ENCODE results near the gene GPR153. TPM values are rescaled to one million over a fixed set of nuclear protein-coding genes. Genes with fewer than 3 reads are reported as not detected.

Gene GPR153
- total and polyA plus RNA-seq, 2 of the 13 experiments (the other 11 are each of a cell fraction or from before 2014, with no cell fraction given), result 0.22 to 0.31 TPM

GRCh38 chr1:6199298-6200187 lies 61.4 kb downstream of the GPR153 start, which contains the start of gene RPL22 (continued):
- TF ChIP-seq, protein P1, sequence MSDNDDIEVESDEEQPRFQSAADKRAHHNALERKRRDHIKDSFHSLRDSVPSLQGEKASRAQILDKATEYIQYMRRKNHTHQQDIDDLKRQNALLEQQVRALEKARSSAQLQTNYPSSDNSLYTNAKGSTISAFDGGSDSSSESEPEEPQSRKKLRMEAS (IDR thresholded peaks at IDR 0.05), result peak; percentile 96
- TF ChIP-seq ZNF230 (CRISPR knock-in tag; IDR thresholded peaks at IDR 0.05) (peak; percentile 45), ZNF362 (CRISPR knock-in tag; IDR thresholded peaks at IDR 0.05; ENCODE audit: borderline replicate concordance) (0 out of 2 replicates have a peak, but pooled peaks have one; percentile 40), RAD21 (CRISPR knock-in tag; IDR thresholded peaks at IDR 0.05) (no peak), ZC3H13 (CRISPR knock-in tag; IDR thresholded peaks at IDR 0.05) (peak; percentile 74; the same call in 1 of the 2 replicates), NFAT5 (CRISPR knock-in tag; IDR thresholded peaks at IDR 0.05) (no peak; the same call in 1 of the 2 replicates), KAT2B (IDR thresholded peaks at IDR 0.05; ENCODE audit: borderline replicate concordance, low read depth, low read length) (no peak), ZNF598 (CRISPR knock-in tag; IDR thresholded peaks at IDR 0.05; ENCODE audit: borderline replicate concordance) (peak; percentile 77; the same call in 1 of the 2 replicates), ZNF839 (CRISPR knock-in tag; IDR thresholded peaks at IDR 0.05; ENCODE audit: borderline replicate concordance) (no peak), MED8 (CRISPR knock-in tag; IDR thresholded peaks at IDR 0.05; ENCODE audit: insufficient replicate concordance) (peak; percentile 76), SMAD3 (CRISPR knock-in tag; IDR thresholded peaks at IDR 0.05) (peak; percentile 62; the same call in 1 of the 2 replicates), ZNF550 (CRISPR knock-in tag; IDR thresholded peaks at IDR 0.05; ENCODE audit: borderline replicate concordance) (no peak), SMYD3 (CRISPR knock-in tag; IDR thresholded peaks at IDR 0.05) (peak; percentile 45; the same call in 1 of the 2 replicates), ATAD3A (CRISPR knock-in tag; IDR thresholded peaks at IDR 0.05) (peak; percentile 60; the same call in 1 of the 2 replicates), NFRKB (IDR thresholded peaks at IDR 0.05) (no peak)
- TF ChIP-seq, protein P2, sequence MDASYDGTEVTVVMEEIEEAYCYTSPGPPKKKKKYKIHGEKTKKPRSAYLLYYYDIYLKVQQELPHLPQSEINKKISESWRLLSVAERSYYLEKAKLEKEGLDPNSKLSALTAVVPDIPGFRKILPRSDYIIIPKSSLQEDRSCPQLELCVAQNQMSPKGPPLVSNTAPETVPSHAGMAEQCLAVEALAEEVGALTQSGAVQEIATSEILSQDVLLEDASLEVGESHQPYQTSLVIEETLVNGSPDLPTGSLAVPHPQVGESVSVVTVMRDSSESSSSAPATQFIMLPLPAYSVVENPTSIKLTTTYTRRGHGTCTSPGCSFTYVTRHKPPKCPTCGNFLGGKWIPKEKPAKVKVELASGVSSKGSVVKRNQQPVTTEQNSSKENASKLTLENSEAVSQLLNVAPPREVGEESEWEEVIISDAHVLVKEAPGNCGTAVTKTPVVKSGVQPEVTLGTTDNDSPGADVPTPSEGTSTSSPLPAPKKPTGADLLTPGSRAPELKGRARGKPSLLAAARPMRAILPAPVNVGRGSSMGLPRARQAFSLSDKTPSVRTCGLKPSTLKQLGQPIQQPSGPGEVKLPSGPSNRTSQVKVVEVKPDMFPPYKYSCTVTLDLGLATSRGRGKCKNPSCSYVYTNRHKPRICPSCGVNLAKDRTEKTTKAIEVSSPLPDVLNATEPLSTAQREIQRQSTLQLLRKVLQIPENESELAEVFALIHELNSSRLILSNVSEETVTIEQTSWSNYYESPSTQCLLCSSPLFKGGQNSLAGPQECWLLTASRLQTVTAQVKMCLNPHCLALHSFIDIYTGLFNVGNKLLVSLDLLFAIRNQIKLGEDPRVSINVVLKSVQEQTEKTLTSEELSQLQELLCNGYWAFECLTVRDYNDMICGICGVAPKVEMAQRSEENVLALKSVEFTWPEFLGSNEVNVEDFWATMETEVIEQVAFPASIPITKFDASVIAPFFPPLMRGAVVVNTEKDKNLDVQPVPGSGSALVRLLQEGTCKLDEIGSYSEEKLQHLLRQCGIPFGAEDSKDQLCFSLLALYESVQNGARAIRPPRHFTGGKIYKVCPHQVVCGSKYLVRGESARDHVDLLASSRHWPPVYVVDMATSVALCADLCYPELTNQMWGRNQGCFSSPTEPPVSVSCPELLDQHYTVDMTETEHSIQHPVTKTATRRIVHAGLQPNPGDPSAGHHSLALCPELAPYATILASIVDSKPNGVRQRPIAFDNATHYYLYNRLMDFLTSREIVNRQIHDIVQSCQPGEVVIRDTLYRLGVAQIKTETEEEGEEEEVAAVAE (CRISPR knock-in tag; IDR thresholded peaks at IDR 0.05; ENCODE audit: borderline replicate concordance), result peak; percentile 91
- TF ChIP-seq, protein P3, sequence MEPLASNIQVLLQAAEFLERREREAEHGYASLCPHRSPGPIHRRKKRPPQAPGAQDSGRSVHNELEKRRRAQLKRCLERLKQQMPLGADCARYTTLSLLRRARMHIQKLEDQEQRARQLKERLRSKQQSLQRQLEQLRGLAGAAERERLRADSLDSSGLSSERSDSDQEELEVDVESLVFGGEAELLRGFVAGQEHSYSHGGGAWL (CRISPR knock-in tag; IDR thresholded peaks at IDR 0.05), result peak; percentile 97

All from HepG2 (cell line).